GM12874 (cell line): ENCODE data around the gene AFAP1L2.

Experiments used
- CTCF ChIP-seq: IDR thresholded peaks from 2 replicates; pipeline ENCODE4 v1.5.1; 2011; ENCODE audit warnings: low read depth, mild to moderate bottlenecking, control low read depth, low read length, moderate library complexity; ENCODE audit not compliant: insufficient read depth

AFAP1L2 gene

GRCh38 chr10:114319406-114320248 lies 84.7 kb downstream of the AFAP1L2 start:
- no peak for TF ChIP-seq CTCF

GRCh38 chr10:114316744-114317143 lies 87.6 kb downstream of the AFAP1L2 start:
- no peak for TF ChIP-seq CTCF

GRCh38 chr10:114315566-114316420 lies 88.5 kb downstream of the AFAP1L2 start:
- no peak for TF ChIP-seq CTCF

- no peak for TF ChIP-seq CTCF
Observed at GRCh38 chr10:114313866-114314265, 90.4 kb downstream of the AFAP1L2 start.

GRCh38 chr10:114313139-114313538 lies 91.2 kb downstream of the AFAP1L2 start:
- TF ChIP-seq CTCF, result no peak

- TF ChIP-seq CTCF, result no peak
Observed at GRCh38 chr10:114311496-114312209, 92.6 kb downstream of the AFAP1L2 start.

GRCh38 chr10:114311023-114311422 lies 93.3 kb downstream of the AFAP1L2 start:
- no peak for TF ChIP-seq CTCF
